ENCODE results near the gene ATP5MG. TPM values are rescaled to one million over a fixed set of nuclear protein-coding genes. Genes with fewer than 3 reads are reported as not detected.

ATP5MG gene
- total RNA-seq, 4 donors from 2014 or later = 44.2 to 65.0 (median 48.8) TPM

- 70 to 77% methylated on average over 3 of the region's 3 CpGs for WGBS, 2 donors
- peaks cover 25 to 100% (median 60%) of the 10 kb centered on the region in 3 donors for H3K36me3 ChIP-seq
- no peaks in the 10 kb centered on the region for H3K9me3 ChIP-seq
- intact Hi-C loops (cut with DNase I) = no loop called here
- H3K4me3 ChIP-seq = no peak overlapping the region
- H3K27me3 ChIP-seq = no peaks in the 10 kb centered on the region
- DNase-seq = no peak
- no peak overlapping the region for H3K27ac ChIP-seq
- TF ChIP-seq POLR2A (IDR thresholded peaks at IDR 0.05) (no peak), CTCF (IDR thresholded peaks at IDR 0.05) (no peak)
- no peaks in the 10 kb centered on the region for H3K4me1 ChIP-seq
Measured at GRCh38 chr11:118374729-118375128, 26.7 kb upstream of the ATP5MG start.

GRCh38 chr11:118375978-118376377 lies 25.4 kb upstream of the ATP5MG start:
- no peaks in the 10 kb centered on the region for H3K4me1 ChIP-seq

GRCh38 chr11:118379497-118379896 lies 21.9 kb upstream of the ATP5MG start:
- no peak for DNase-seq
- Histone ChIP-seq H3K36me3 (peaks cover 8 to 100% (median 41%) of the 10 kb centered on the region in 3 donors), H3K9me3 (no peaks in the 10 kb centered on the region), H3K4me3 (no peak overlapping the region), H3K27ac (no peak overlapping the region), H3K4me1 (no peaks in the 10 kb centered on the region), H3K27me3 (no peaks in the 10 kb centered on the region)
- TF ChIP-seq POLR2A (IDR thresholded peaks at IDR 0.05) (no peak), CTCF (IDR thresholded peaks at IDR 0.05) (no peak)
- intact Hi-C loops (cut with DNase I) = no loop called here
- WGBS, 2 donors = 71 to 88% methylated on average over 4 of the region's 4 CpGs

More at GRCh38 chr11:118375978-118376377, 25.4 kb upstream of the ATP5MG start:
- no peaks in the 10 kb centered on the region for H3K27me3 ChIP-seq
- no peaks in the 10 kb centered on the region for H3K9me3 ChIP-seq
- H3K27ac ChIP-seq = no peak overlapping the region
- intact Hi-C loops (cut with DNase I) = no loop called here
- DNase-seq = no peak
- no peak for TF ChIP-seq POLR2A (IDR thresholded peaks at IDR 0.05)
- no peak for TF ChIP-seq CTCF (IDR thresholded peaks at IDR 0.05)
- H3K36me3 ChIP-seq = peaks cover 25 to 100% (median 48%) of the 10 kb centered on the region in 3 donors
- H3K4me3 ChIP-seq = no peak overlapping the region

- intact Hi-C loops (cut with DNase I) = no loop called here
- DNase-seq = no peak
Measured at GRCh38 chr11:118380571-118380970, 20.8 kb upstream of the ATP5MG start.

GRCh38 chr11:118382954-118383353 lies 18.5 kb upstream of the ATP5MG start:
- peaks cover 8 to 100% (median 58%) of the 10 kb centered on the region in 3 donors for H3K36me3 ChIP-seq
- intact Hi-C loops (cut with DNase I) = no loop called here

More at GRCh38 chr11:118380571-118380970, 20.8 kb upstream of the ATP5MG start:
- Histone ChIP-seq H3K4me1 (no peaks in the 10 kb centered on the region), H3K27ac (no peak overlapping the region), H3K9me3 (no peaks in the 10 kb centered on the region), H3K27me3 (no peaks in the 10 kb centered on the region), H3K36me3 (peaks cover 8 to 100% (median 45%) of the 10 kb centered on the region in 3 donors), H3K4me3 (no peak overlapping the region)
- TF ChIP-seq CTCF (IDR thresholded peaks at IDR 0.05) = no peak
- TF ChIP-seq POLR2A (IDR thresholded peaks at IDR 0.05) = no peak

More at GRCh38 chr11:118382954-118383353, 18.5 kb upstream of the ATP5MG start:
- DNase-seq = no peak
- Histone ChIP-seq H3K4me1 (no peaks in the 10 kb centered on the region), H3K9me3 (no peaks in the 10 kb centered on the region), H3K27ac (no peak overlapping the region), H3K4me3 (no peak overlapping the region), H3K27me3 (no peaks in the 10 kb centered on the region)
- TF ChIP-seq CTCF (IDR thresholded peaks at IDR 0.05) = no peak
- TF ChIP-seq POLR2A (IDR thresholded peaks at IDR 0.05) = no peak
- WGBS, 2 donors = 86 to 92% methylated on average over 3 of the region's 3 CpGs
